ENCODE measurements around the gene DLGAP1. TPM values are rescaled to one million over a fixed set of nuclear protein-coding genes. Genes with fewer than 3 reads are reported as not detected.

DLGAP1 gene
- total and polyA plus RNA-seq, 10 donors = 0.11 to 6.0 (median 2.1) TPM

- Histone ChIP-seq H3K27me3 (replicated peaks in 1 of 7) (peaks cover 0 to 4% (median 0%) of the 10 kb centered on the region in 7 donors), H3K36me3 (no peaks in the 10 kb centered on the region), H3K4me1 (no peaks in the 10 kb centered on the region), H3K9me3 (no peaks in the 10 kb centered on the region), H3K27ac (no peak overlapping the region), H3K4me3 (no peak overlapping the region)
- DNase-seq = no peak
- 29 to 43% (median 36%) methylated on average over 8 of the region's 8 CpGs for WGBS, 5 donors
- intact Hi-C loops (cut with DNase I; ENCODE audit: low total_unique reads) = no loop called here
- TF ChIP-seq, protein P1, sequence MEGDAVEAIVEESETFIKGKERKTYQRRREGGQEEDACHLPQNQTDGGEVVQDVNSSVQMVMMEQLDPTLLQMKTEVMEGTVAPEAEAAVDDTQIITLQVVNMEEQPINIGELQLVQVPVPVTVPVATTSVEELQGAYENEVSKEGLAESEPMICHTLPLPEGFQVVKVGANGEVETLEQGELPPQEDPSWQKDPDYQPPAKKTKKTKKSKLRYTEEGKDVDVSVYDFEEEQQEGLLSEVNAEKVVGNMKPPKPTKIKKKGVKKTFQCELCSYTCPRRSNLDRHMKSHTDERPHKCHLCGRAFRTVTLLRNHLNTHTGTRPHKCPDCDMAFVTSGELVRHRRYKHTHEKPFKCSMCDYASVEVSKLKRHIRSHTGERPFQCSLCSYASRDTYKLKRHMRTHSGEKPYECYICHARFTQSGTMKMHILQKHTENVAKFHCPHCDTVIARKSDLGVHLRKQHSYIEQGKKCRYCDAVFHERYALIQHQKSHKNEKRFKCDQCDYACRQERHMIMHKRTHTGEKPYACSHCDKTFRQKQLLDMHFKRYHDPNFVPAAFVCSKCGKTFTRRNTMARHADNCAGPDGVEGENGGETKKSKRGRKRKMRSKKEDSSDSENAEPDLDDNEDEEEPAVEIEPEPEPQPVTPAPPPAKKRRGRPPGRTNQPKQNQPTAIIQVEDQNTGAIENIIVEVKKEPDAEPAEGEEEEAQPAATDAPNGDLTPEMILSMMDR (IDR thresholded peaks at IDR 0.05 in 8 of 11, conservative IDR thresholded peaks at IDR 0.05 in 3 of 11) = no peak
- TF ChIP-seq POLR2AphosphoS5 (IDR thresholded peaks at IDR 0.05) (no peak), POLR2A (IDR thresholded peaks at IDR 0.05) (no peak)
These were observed 450.8 kb downstream of the DLGAP1 start for GRCh38 chr18:4004183-4004829.

DNA sequence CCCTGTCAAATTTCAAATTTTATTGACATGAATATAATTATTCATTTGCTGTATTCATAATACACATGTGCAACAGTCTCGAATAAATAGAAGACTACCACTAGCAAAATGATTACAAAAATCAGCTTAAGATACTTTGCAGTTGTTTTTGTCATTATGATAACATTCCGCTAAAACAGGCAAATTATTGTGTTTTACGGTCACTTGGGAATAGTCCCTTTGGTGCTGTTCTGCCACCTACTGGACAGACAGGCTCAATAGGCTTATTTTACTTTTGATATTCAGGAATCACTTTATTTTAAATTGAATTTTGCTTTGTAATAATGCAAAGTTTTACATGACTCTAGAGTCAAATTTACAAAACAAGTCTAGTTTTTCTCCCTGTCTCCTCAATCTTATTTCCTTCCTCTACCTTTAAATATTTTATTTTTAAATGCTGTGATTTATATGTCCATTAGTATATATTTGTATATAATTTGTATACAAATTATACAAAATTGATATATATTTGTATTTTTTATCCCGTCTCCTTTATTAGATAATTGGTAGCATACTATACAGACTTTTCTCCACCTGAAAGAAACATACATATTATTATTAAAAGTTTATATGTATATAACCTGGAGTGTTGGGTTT, 456.3 kb downstream of the DLGAP1 start:
- Histone ChIP-seq H3K4me3 (no peak overlapping the region), H3K36me3 (no peaks in the 10 kb centered on the region), H3K27ac (no peak overlapping the region), H3K9me3 (no peaks in the 10 kb centered on the region), H3K27me3 (replicated peaks in 1 of 7) (no peaks in the 10 kb centered on the region), H3K4me1 (peaks cover 0 to 10% (median 0%) of the 10 kb centered on the region in 6 donors)
- 15 to 27% (median 26%) methylated on average over 4 of the region's 4 CpGs for WGBS, 5 donors
- intact Hi-C loops (cut with DNase I; ENCODE audit: low total_unique reads) = loop anchor here (5.0 kb wide), 1 partner anchor 297 kb away; no protein-coding TSS in a partner anchor
- TF ChIP-seq POLR2AphosphoS5 (IDR thresholded peaks at IDR 0.05) = no peak
- TF ChIP-seq, protein P1 (IDR thresholded peaks at IDR 0.05 in 8 of 11, conservative IDR thresholded peaks at IDR 0.05 in 3 of 11) = peak in 10 of 11 experiments; percentile 21 to 64 (median 50)
- no peak for DNase-seq

DNA sequence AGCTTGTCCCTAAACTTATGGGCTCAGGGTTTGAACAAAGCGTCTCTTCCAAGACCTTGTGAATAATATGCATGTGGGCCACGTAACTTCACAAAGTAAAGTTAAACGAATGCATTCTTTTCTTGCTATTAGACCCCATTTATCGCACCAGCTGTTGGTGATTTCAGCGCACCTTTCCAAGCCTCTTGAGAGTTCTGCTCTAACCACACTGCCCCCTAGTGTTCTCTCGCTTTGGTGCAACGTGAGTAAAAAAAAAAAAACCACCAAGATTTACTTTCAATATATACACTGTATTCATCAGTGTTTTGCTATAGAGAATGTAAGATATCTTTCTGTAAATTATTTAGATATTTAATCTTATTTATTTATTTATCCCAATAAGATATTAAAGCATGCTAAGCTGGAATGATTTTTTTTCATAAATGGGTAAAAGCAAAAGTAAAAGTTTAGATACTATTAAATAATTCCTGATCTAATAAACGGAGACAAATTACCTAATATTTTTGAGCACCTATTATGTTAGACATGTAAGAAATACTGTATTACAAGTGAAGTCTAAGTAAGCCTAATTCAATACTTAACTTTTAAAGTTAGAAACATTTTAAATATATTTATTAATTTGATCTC, 459.5 kb downstream of the DLGAP1 start:
- Histone ChIP-seq H3K36me3 (no peaks in the 10 kb centered on the region), H3K4me3 (peak overlapping the region in 1 of 8 donors; percentile 17), H3K9me3 (no peaks in the 10 kb centered on the region), H3K27me3 (replicated peaks in 1 of 7) (no peaks in the 10 kb centered on the region), H3K4me1 (peaks cover 0 to 10% (median 0%) of the 10 kb centered on the region in 6 donors), H3K27ac (no peak overlapping the region)
- intact Hi-C loops (cut with DNase I; ENCODE audit: low total_unique reads) = loop anchor here (5.0 kb wide), 1 partner anchor 293 kb away; no protein-coding TSS in a partner anchor
- WGBS, 5 donors = 21 to 25% (median 24%) methylated on average over 8 of the region's 8 CpGs
- TF ChIP-seq, protein P1 (IDR thresholded peaks at IDR 0.05 in 8 of 11, conservative IDR thresholded peaks at IDR 0.05 in 3 of 11) = peak; percentile 35 to 80 (median 65)
- no peak for TF ChIP-seq POLR2AphosphoS5 (IDR thresholded peaks at IDR 0.05)
- no peak for DNase-seq

Data from spleen (tissue), 11 donors.